Sciatic nerve (tissue), 2 donors: ENCODE data around the gene CYP2W1. TPM values are rescaled to one million over a fixed set of nuclear protein-coding genes. Genes with fewer than 3 reads are reported as not detected.
A peak's percentile ranks its signal among the peaks of the same experiment; 100 is the strongest.
"Not testable (repeated sequence)": the region's sequence is repeated elsewhere in the genome, so short reads cannot be mapped to it uniquely, and the experiment has no call there.

Source experiments
- ATAC-seq: fragments of 200-7000 bp; cut with Tn5 transposase; one replicate; pipeline ENCODE4 v1.9.1; 2020; ENCODE audit warnings: mild to moderate bottlenecking, moderate library complexity
- DNase-seq: peaks from one replicate; pipeline ENCODE4 v3.0.0-alpha.2; 2020; ENCODE audit warnings: low spot score
- intact Hi-C: fragments of 100-400 bp; cut with DNase I; formaldehyde crosslinking; loops from one replicate; pipeline ENCODE4 v1.14.2; 2022
- total RNA-seq: library from RNA; stranded (reverse); fragmentation: NEBNext Ultra II Directional; extraction: Animal tissue kit (Norgen Biotek cat#: 25700); gene quantifications from one replicate; pipeline ENCODE4 v1.2.1, GENCODE V29; 2021
- donor health status: DM: no; HTN: no; CAD: no.
- donor health status: DM: no; HTN: no; CAD: no.

Gene CYP2W1
- total RNA-seq, 1 donor from 2014 or later: 1.6 TPM

- no peak for DNase-seq
- ATAC-seq: no peak
- intact Hi-C loops: no loop called here
Observed at GRCh38 chr7:949021-949934, 33.7 kb upstream of the CYP2W1 start.

- intact Hi-C loops: loop anchor here (5.0 kb wide), 1 partner anchor 45 kb away; no protein-coding TSS in a partner anchor
- no peak for DNase-seq
- ATAC-seq: no peak
Observed at GRCh38 chr7:951881-952547, 31.0 kb upstream of the CYP2W1 start.

DNA sequence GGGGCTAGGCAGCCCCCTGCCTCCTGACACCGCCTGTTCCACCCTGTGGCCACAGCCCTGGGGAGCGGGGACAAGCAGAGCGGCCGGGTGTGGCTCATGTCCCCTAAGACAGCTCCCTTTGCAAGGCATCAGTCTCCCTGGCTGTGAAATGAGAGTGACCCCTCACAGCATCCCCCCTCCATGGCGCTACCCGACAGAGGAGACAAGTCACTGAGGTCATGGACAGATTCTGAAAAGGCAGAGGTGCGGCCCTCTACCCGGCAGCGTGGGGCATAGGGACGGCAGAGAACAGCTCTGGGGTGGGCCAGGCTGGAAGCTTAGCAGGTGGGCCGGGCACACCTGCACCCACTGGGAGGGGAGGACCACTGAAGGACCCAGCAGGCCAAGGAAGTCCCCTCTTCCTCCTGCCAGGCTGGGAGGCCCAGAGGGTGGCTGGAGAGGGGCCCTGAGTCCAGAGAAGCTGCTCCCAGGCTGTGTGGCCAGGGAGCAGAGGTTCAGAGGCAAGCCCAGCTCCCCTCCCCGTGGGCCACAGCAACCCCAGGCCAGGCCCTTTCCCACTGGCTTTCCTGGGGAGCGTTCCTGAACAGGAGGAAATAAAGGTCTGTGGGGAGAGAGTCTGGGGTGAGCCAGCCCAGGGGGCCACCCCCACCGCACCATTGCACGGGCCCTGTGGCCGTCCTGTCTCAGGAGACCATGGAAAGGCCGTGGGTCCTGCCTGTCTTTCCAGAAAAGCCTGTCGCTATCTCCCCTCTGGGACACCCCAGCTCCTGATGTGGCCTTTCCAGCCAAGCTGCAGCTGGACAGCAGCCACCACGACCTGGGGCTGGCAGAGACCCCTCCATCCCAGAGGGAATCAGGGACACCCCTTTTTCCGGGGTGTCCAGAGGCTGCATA is 30.2 kb upstream of the CYP2W1 start:
- DNase-seq (no peak), ATAC-seq (peak; percentile 20)
- intact Hi-C loops: loop anchor here (5.0 kb wide), 1 partner anchor 45 kb away; no protein-coding TSS in a partner anchor

- intact Hi-C loops: loop anchor here (5.0 kb wide), 1 partner anchor 46 kb away; no protein-coding TSS in a partner anchor
- DNase-seq (no peak), ATAC-seq (peak; percentile 69)
Observed at GRCh38 chr7:953547-954327, 29.2 kb upstream of the CYP2W1 start.

DNA sequence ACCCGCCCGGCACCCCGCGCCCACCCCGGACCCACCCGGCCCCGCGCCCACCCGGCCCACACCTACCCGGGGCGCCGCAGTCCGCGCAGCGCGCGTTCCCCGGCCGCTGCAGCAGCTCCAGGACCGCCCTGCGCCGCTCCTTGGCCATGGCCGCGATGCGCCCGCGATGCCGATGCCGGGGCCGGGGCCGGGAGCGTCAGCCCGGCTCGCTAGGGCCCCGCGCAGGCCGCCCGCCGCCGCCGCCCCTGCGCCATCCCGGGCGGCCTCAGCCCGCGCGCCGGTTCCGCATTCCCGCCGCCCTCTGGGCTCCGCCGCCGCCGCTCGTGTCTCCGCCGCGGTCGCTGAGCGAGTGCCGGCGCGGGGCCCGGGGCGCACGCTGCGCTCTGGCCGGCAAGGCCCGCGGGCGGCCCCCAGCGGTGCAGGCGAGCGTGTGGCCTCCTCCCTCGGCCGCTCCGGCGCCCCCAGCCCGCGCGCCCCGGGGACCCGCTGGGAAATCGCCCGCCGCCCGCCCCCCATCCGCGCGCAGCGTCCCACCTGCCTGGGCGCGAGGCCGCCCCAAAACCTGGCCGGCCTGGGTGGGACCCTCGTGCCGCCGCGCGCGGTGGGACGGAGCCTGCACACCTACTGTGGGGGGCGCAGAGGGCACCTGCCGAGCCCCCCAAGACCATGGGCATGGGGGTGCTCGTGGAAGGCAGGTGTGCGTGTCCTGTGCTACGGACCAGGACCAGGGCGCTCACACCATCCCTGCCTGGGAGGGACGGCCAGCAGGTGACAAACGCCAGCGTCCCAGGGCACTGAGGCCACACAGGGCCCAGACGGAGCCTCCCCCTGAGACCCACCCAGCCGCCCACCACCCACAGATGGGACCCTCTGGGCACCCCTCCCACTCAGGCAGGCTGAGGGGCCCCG is 28.4 kb upstream of the CYP2W1 start, which contains the start of gene ADAP1:
Gene ADAP1 (minus strand): TSS at position 351 of the 909 bp plus-strand sequence. CDS start 203 bp downstream, at position 148.
- intact Hi-C loops: loop anchor here (5.0 kb wide), 1 partner anchor 47 kb away; no protein-coding TSS in a partner anchor
- no peak for DNase-seq
- no peak for ATAC-seq

DNA sequence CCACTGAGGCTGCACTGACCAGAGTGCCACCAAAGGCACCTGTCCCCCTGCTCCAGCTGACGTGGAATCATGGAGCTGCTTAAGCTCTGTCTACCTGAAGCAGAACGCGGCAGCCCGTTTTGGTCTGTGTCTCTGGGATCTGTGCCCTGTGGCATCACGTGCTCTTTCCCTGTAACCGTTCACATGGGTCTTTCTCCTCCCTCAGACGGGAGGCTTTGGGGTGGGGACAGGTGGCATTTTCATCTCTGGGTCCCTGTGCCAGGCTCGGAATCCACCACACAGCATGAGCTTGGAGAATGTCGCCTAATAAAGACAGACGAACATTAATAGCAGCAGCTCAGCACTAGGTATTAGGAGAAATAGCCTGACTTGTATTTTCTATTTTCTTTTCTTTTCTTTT is 26.9 kb upstream of the CYP2W1 start:
- DNase-seq: no peak
- intact Hi-C loops: no loop called here
- no peak for ATAC-seq

DNA sequence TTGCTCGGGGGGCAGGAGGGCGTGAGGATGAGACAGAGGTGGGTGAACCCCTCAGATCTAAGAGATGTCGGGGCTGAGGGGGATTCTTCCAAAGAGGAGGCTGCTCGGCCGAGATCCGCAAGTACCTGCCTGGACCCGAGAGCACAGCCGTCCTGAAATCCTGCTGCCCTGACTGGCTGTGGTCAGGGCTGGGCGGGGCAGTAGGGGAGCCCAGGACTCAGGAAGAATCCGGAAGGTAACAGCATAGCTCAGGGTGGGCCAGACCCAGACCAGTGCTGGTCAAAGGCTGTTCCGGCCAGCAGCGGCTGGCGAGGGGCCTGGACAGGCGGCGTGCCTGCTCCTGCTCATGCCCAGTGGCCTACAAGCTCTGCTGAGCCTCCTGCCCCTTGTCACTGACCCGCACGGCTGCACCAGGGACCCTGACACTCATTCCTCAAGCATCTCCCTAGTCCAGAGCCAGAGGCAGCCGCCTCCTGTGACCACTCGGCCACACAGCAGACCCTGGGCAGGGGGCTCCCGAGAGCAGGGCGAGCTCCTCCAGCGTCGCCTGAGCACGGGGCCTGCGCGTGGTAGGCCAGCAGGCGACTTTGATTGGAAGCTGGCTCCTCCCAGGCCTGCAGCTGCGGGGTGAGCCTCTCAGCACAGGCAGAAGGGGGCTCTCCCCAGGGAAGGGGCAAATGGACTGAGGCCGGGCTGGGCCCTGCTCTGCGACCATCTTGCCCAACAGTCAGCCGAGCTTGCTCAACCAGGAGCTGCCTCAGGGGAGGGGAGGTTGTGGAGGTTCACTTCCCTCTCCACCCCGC is 25.4 kb upstream of the CYP2W1 start:
- ATAC-seq: peak; percentile 59
- DNase-seq: no peak
- intact Hi-C loops: no loop called here

- DNase-seq: no peak
- ATAC-seq: no peak
- intact Hi-C loops: no loop called here
Observed at GRCh38 chr7:958221-959200, 24.5 kb upstream of the CYP2W1 start.

DNA sequence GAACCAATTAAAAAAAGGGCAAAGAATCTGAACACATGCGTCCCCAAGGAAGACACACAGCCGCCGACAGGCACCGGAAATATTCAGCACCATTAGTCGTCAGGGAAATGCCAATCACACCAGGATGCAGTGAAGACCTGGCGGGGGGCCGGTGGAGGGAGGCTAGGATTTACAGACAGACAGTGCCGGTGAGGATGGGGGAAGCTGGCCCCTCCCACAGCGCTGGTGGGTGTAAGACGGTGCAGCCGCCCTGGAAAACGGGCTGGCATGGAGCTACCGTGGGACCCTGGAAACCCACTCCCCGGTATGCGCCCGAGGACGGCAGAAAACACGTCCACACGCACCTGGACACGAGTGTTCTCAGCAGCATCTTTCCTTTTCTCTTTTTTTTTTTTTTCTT is 23.7 kb upstream of the CYP2W1 start:
- DNase-seq (no peak), ATAC-seq (no peak)
- intact Hi-C loops: no loop called here

DNA sequence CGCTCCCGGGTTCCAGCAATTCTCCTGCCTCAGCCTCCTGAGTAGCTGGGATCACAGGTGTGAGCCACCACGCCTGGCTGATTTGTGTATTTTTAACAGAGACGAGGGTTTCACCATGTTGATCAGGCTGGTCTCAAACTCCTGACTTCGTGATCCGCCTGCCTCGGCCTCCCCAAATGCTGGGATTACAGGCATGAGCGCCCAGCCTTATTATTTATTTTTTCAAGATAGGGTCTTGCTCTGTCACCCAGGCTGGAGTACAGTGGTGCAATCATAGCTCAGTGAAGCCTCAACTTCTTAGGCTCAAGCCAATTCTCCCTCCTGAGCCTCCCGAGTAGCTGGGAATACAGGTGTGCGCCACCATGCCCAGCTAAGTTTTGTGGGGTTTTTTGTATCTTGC is 23.2 kb upstream of the CYP2W1 start:
- DNase-seq, ATAC-seq, intact Hi-C loops: not testable (repeated sequence)

DNA sequence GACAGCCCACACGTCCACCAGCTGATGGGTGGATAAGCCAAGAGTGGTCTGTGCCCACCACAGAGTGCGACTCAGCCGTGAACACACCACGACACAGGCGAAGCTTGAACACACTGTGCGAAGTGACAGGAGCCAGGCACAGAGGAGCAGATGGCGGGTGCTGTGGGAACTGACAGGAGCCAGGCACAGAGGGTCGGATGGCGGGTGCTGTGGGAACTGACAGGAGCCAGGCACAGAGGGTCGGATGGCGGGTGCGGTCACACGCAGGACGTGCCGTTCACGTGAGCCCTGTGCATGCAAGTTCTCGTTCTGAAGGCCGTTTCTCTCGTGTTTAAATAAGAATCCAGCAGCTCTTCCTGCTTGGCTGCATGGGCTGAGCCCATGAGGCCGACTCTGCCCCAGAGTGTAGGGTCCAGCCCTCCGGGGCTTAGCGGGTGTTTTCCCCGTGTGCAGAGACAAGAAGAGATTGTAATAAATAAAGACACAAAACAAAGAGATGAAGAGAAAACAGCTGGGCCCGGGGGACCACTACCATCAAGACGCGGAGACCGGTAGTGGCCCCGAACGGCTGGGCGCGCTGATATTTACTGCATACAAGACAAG is 22.6 kb upstream of the CYP2W1 start:
- intact Hi-C loops: no loop called here
- DNase-seq (no peak), ATAC-seq (no peak)

- ATAC-seq, intact Hi-C loops, DNase-seq: not testable (repeated sequence)
Observed at GRCh38 chr7:960972-961371, 22.0 kb upstream of the CYP2W1 start.

DNA sequence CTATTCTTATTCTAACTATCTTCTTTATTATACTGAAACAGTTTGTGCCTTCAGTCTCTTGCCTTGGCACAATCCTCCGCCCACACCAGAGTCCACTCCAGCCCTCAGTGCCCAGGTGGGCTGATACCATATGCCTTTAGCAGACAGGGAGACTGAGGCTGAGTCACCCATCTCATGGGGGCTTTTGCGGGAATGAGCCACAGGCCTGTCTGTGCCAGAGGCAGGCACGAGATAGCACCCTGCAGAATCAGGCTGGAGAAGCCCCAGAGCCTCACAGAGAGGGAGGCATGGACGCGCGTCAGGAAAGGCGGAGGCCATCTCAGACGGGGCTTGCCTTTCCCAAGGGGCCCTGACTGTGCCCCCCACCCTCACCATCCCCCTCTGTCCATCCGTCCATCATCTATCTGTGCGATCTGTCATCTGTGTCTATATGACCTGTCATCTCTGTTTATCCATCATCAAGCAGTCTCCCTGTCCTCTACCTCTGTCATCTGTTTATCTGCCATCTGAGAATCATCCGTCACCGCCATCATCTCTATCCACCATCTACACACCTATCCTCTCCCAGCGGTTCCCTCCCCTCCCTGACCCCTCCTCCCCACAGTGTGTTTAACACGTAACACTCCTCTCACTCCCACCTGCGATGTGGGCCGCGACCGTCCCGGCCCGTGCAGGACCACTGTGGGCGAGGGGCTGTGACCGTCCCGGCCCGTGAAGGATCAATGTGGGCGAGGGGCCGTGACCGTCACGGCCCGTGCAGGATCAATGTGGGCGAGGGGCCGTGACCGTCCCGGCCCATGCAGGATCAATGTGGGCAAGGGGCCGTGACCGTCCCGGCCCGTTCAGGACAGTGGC is 21.2 kb upstream of the CYP2W1 start:
- DNase-seq: no peak
- ATAC-seq: no peak
- intact Hi-C loops: no loop called here
